ENCODE data around the gene KCNIP4. TPM values are rescaled to one million over a fixed set of nuclear protein-coding genes. Genes with fewer than 3 reads are reported as not detected.
A peak's percentile ranks its signal among the peaks of the same experiment; 100 is the strongest.

The KCNIP4 gene
- total RNA-seq, 1 experiment from 2014 or later = not detected

- DNase-seq (ENCODE audit: low spot score) = peak; percentile 65
Observed at GRCh38 chr4:21765810-21766407, 182.7 kb downstream of the KCNIP4 start.

GRCh38 chr4:21763855-21764254, 184.7 kb downstream of the KCNIP4 start:
- no peak for DNase-seq (ENCODE audit: low spot score)

GRCh38 chr4:21757248-21757647, 191.3 kb downstream of the KCNIP4 start:
- no peak for DNase-seq (ENCODE audit: low spot score)

GRCh38 chr4:21753084-21753760, 195.3 kb downstream of the KCNIP4 start:
- no peak for DNase-seq (ENCODE audit: low spot score)

- DNase-seq (ENCODE audit: low spot score) = no peak
Observed at GRCh38 chr4:21752616-21753015, 196.0 kb downstream of the KCNIP4 start.

- no peak for DNase-seq (ENCODE audit: low spot score)
Observed at GRCh38 chr4:21749924-21750323, 198.6 kb downstream of the KCNIP4 start.

GRCh38 chr4:21749412-21749811, 199.2 kb downstream of the KCNIP4 start:
- DNase-seq (ENCODE audit: low spot score) = no peak

- DNase-seq (ENCODE audit: low spot score) = no peak
Observed at GRCh38 chr4:21744046-21744445, 204.5 kb downstream of the KCNIP4 start.

GRCh38 chr4:21742326-21742725, 206.2 kb downstream of the KCNIP4 start:
- no peak for DNase-seq (ENCODE audit: low spot score)

GRCh38 chr4:21738821-21739220, 209.8 kb downstream of the KCNIP4 start:
- DNase-seq (ENCODE audit: low spot score) = no peak

GRCh38 chr4:21735866-21736265, 212.7 kb downstream of the KCNIP4 start:
- no peak for DNase-seq (ENCODE audit: low spot score)

GRCh38 chr4:21733894-21734630, 214.5 kb downstream of the KCNIP4 start:
- DNase-seq (ENCODE audit: low spot score) = no peak

- no peak for DNase-seq (ENCODE audit: low spot score)
Observed at GRCh38 chr4:21728304-21728703, 220.3 kb downstream of the KCNIP4 start.

- DNase-seq (ENCODE audit: low spot score) = no peak
Observed at GRCh38 chr4:21726255-21726815, 222.2 kb downstream of the KCNIP4 start.

- DNase-seq (ENCODE audit: low spot score) = no peak
Observed at GRCh38 chr4:21722157-21722839, 226.3 kb downstream of the KCNIP4 start.

GRCh38 chr4:21716531-21716930, 232.0 kb downstream of the KCNIP4 start:
- DNase-seq (ENCODE audit: low spot score) = no peak

GRCh38 chr4:21710179-21710835, 238.3 kb downstream of the KCNIP4 start:
- no peak for DNase-seq (ENCODE audit: low spot score)

- no peak for DNase-seq (ENCODE audit: low spot score)
Observed at GRCh38 chr4:21709761-21710160, 238.8 kb downstream of the KCNIP4 start.

GRCh38 chr4:21709031-21709430, 239.5 kb downstream of the KCNIP4 start:
- no peak for DNase-seq (ENCODE audit: low spot score)

- DNase-seq (ENCODE audit: low spot score) = no peak
Observed at GRCh38 chr4:21699446-21699845, 249.1 kb downstream of the KCNIP4 start.

- peak; percentile 22 for DNase-seq (ENCODE audit: low spot score)
Observed at GRCh38 chr4:21697583-21697982, 251.0 kb downstream of the KCNIP4 start.

GRCh38 chr4:21695141-21695540, 253.4 kb downstream of the KCNIP4 start:
- no peak for DNase-seq (ENCODE audit: low spot score)
